OCI-LY3 (cell line): ENCODE measurements around the gene CPNE6.

ENCODE experiments used
- H2AFZ ChIP-seq: fragments of 200-600, 300-600 bp; shearing (Covaris generic); 2 replicates; pipeline ENCODE4 v1.6.0; 2014; ENCODE audit warnings: antibody characterized with exemption, low read depth, low read length
- H3K27ac ChIP-seq: fragments of 200-600, 300-600 bp; sonication (generic); 2 replicates; pipeline ENCODE4 v1.5.1; 2014; ENCODE audit warnings: mild to moderate bottlenecking, low read length, moderate library complexity, mixed read lengths
- H3K27me3 ChIP-seq: fragments of 200-600, 300-600 bp; sonication (generic); 2 replicates; pipeline ENCODE4 v1.6.1; 2014; ENCODE audit warnings: low read depth, low read length, mixed read lengths
- H3K36me3 ChIP-seq: fragments of 200-600, 300-600 bp; sonication (generic); replicated peaks from 2 replicates; pipeline ENCODE3; 2014; ENCODE audit warnings: low read depth, low read length, mixed read lengths
- H3K4me1 ChIP-seq: fragments of 300-600, 200-600 bp; sonication (generic); 2 replicates; pipeline ENCODE4 v1.6.1; 2014; ENCODE audit warnings: low read length, mixed read lengths
- H3K4me2 ChIP-seq: fragments of 200-600, 300-600 bp; sonication (generic); 2 replicates; pipeline ENCODE4 v1.6.1; 2014; ENCODE audit warnings: low read length, mixed read lengths
- H3K4me3 ChIP-seq: fragments of 300-600, 200-600 bp; sonication (generic); 2 replicates; pipeline ENCODE4 v1.5.1; 2014; ENCODE audit warnings: antibody characterized with exemption, mild to moderate bottlenecking, low read length, moderate library complexity
- H3K79me2 ChIP-seq: fragments of 300-600, 200-600 bp; shearing (Covaris generic); 2 replicates; pipeline ENCODE4 v1.6.1; 2014; ENCODE audit warnings: mild to moderate bottlenecking, low read length, mixed read lengths
- H3K9ac ChIP-seq: fragments of 300-600, 200-600 bp; shearing (Covaris generic); 2 replicates; pipeline ENCODE4 v1.6.0; 2014; ENCODE audit warnings: mild to moderate bottlenecking, low read length, moderate library complexity
- H3K9me3 ChIP-seq: fragments of 200-600, 300-600 bp; shearing (Covaris generic); 2 replicates; pipeline ENCODE4 v1.6.1; 2014; ENCODE audit warnings: low read length, mixed read lengths; ENCODE audit not compliant: insufficient read depth
- H4K20me1 ChIP-seq: fragments of 200-600, 300-600 bp; sonication (generic); 2 replicates; pipeline ENCODE4 v1.6.1; 2016; ENCODE audit warnings: low read length, mixed read lengths; ENCODE audit not compliant: insufficient read depth
- CTCF ChIP-seq: fragments of 200-600, 300-600 bp; sonication (generic); IDR thresholded peaks from 2 replicates; pipeline ENCODE4 v1.5.1; 2014; ENCODE audit warnings: antibody characterized with exemption, low read length, low read depth
- EZH2phosphoT487 ChIP-seq: fragments of 200-600 bp; shearing (Covaris generic); IDR thresholded peaks from 2 replicates; pipeline ENCODE4 v1.6.1; 2018; ENCODE audit warnings: antibody characterized with exemption, mixed run types, low read depth

Gene CPNE6

GRCh38 chr14:24070285-24071143, 848 bp upstream of the CPNE6 start:
- no peak overlapping the region for H3K4me3 ChIP-seq
- H3K27me3 ChIP-seq = no peaks in the 10 kb centered on the region

GRCh38 chr14:24071836-24072430, 571 bp downstream of the CPNE6 start:
- H2AFZ ChIP-seq = no peak overlapping the region
- no peak overlapping the region for H3K9ac ChIP-seq
- H3K27me3 ChIP-seq = no peaks in the 10 kb centered on the region
- peaks cover 15% of the 10 kb centered on the region for H3K4me1 ChIP-seq
- TF ChIP-seq CTCF = no peak
- no peak for TF ChIP-seq EZH2phosphoT487
- no peak overlapping the region for H3K4me3 ChIP-seq
- H3K4me2 ChIP-seq = no peak overlapping the region
- no peak overlapping the region for H3K27ac ChIP-seq
- H3K9me3 ChIP-seq = no peaks in the 10 kb centered on the region
- no peaks in the 10 kb centered on the region for H3K79me2 ChIP-seq
- H4K20me1 ChIP-seq = no peaks in the 10 kb centered on the region
- H3K36me3 ChIP-seq = no peaks in the 10 kb centered on the region

More at GRCh38 chr14:24070285-24071143, 848 bp upstream of the CPNE6 start:
- H3K4me1 ChIP-seq = peaks cover 9% of the 10 kb centered on the region
- no peaks in the 10 kb centered on the region for H3K9me3 ChIP-seq
- H3K79me2 ChIP-seq = no peaks in the 10 kb centered on the region
- no peaks in the 10 kb centered on the region for H3K36me3 ChIP-seq
- H2AFZ ChIP-seq = no peak overlapping the region
- no peak overlapping the region for H3K9ac ChIP-seq
- H3K4me2 ChIP-seq = no peak overlapping the region
- no peak overlapping the region for H3K27ac ChIP-seq
- H4K20me1 ChIP-seq = no peaks in the 10 kb centered on the region
- no peak for TF ChIP-seq EZH2phosphoT487
- no peak for TF ChIP-seq CTCF

- TF ChIP-seq EZH2phosphoT487 = no peak
- TF ChIP-seq CTCF = no peak
- H3K9me3 ChIP-seq = no peaks in the 10 kb centered on the region
- H3K4me1 ChIP-seq = peaks cover 15% of the 10 kb centered on the region
- no peak overlapping the region for H3K9ac ChIP-seq
- H3K4me3 ChIP-seq = no peak overlapping the region
- no peak overlapping the region for H2AFZ ChIP-seq
- H4K20me1 ChIP-seq = no peaks in the 10 kb centered on the region
- H3K79me2 ChIP-seq = no peaks in the 10 kb centered on the region
- no peak overlapping the region for H3K4me2 ChIP-seq
- H3K27me3 ChIP-seq = no peaks in the 10 kb centered on the region
- no peaks in the 10 kb centered on the region for H3K36me3 ChIP-seq
- no peak overlapping the region for H3K27ac ChIP-seq
These were observed 1.1 kb downstream of the CPNE6 start for GRCh38 chr14:24072436-24072835.

GRCh38 chr14:24072881-24073877, 1.8 kb downstream of the CPNE6 start:
- Histone ChIP-seq H4K20me1 (no peaks in the 10 kb centered on the region), H3K27me3 (no peaks in the 10 kb centered on the region)

More at GRCh38 chr14:24072881-24073877, 1.8 kb downstream of the CPNE6 start:
- Histone ChIP-seq H3K36me3 (no peaks in the 10 kb centered on the region), H3K9ac (no peak overlapping the region), H3K79me2 (no peaks in the 10 kb centered on the region), H3K9me3 (no peaks in the 10 kb centered on the region), H3K4me2 (no peak overlapping the region), H2AFZ (no peak overlapping the region), H3K4me1 (peaks cover 15% of the 10 kb centered on the region), H3K4me3 (no peak overlapping the region), H3K27ac (no peak overlapping the region)
- TF ChIP-seq EZH2phosphoT487 = no peak
- no peak for TF ChIP-seq CTCF
